IgD-negative memory B cell (primary cell): ENCODE data around the gene PSEN2. TPM values are rescaled to one million over a fixed set of nuclear protein-coding genes. Genes with fewer than 3 reads are reported as not detected.

Experiments
- H3K27ac Mint-ChIP-seq, 3 donors: one replicate each; pipeline ENCODE4 v1.8.0; 2020 to 2022; ENCODE audit warnings: mild to moderate bottlenecking in 3 of 3, mixed read lengths in 3 of 3, moderate library complexity in 1 of 3
- H3K27me3 Mint-ChIP-seq: one replicate; pipeline ENCODE4 v1.8.0; 2021; ENCODE audit warnings: mixed read lengths
- H3K36me3 Mint-ChIP-seq: one replicate; pipeline ENCODE4 v1.8.0; 2020; ENCODE audit warnings: mild to moderate bottlenecking, mixed read lengths
- H3K4me1 Mint-ChIP-seq, 3 donors: one replicate each; pipeline ENCODE4 v1.8.0; 2020 to 2022; ENCODE audit warnings: mixed read lengths in 3 of 3, mild to moderate bottlenecking in 1 of 3
- H3K4me3 Mint-ChIP-seq, 4 donors: one replicate each; pipeline ENCODE4 v1.8.0; 2020 to 2022; ENCODE audit warnings: mild to moderate bottlenecking in 4 of 4, mixed read lengths in 4 of 4, moderate library complexity in 3 of 4
- H3K9me3 Mint-ChIP-seq, 3 donors: one replicate each; pipeline ENCODE4 v1.8.0; 2020 to 2021; ENCODE audit warnings: mixed read lengths in 3 of 3, mild to moderate bottlenecking in 1 of 3
- polyA plus RNA-seq: library from polyadenylated mRNA; unstranded; fragments of 300-500 nt; fragmentation: Illumina TruSeq; gene quantifications from one replicate; pipeline ENCODE4 v1.2.3, GENCODE V29; 2021

The PSEN2 gene
- polyA plus RNA-seq, 1 donor from 2014 or later, result 16.1 TPM

- peaks cover 4 to 14% (median 6%) of the 10 kb centered on the region in 3 donors for H3K9me3 Mint-ChIP-seq
- peak overlapping the region in 3 of 4 donors; percentile 51 to 100 (median 94) for H3K4me3 Mint-ChIP-seq
- peaks cover 18 to 22% (median 22%) of the 10 kb centered on the region in 3 donors for H3K4me1 Mint-ChIP-seq
- peak overlapping the region; percentile 98 to 100 (median 99) for H3K27ac Mint-ChIP-seq
- H3K27me3 Mint-ChIP-seq, result no peaks in the 10 kb centered on the region
- peaks cover 6% of the 10 kb centered on the region for H3K36me3 Mint-ChIP-seq
These were observed 67.7 kb downstream of the PSEN2 start for GRCh38 chr1:226937940-226938725.

DNA sequence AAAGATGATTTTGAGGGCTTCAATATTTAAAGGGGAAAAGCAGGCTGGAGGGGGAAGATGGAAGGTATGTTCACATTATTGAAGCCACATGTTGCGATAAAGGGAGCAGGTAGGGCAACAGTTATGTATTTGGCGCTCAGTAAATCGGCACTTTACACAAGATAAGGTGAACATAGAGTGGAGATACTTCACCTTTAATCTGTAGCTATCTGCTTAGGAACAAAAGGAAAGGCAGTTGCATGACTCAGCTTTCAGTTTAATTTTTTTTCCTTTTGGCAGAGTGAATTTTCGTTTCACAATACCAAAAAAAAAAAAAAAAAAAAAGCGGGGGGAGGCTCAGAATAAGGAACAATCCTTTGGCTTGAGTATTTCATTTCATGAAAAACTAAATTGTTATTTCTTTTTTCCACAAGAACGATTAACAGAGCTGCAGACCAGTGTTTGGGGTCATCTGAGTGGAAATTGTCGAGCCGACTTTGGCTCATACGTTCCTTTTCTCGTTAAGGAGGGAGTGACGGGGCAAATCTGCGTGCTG is 68.6 kb downstream of the PSEN2 start:
- H3K9me3 Mint-ChIP-seq, result peaks cover 4 to 14% (median 5%) of the 10 kb centered on the region in 3 donors
- peaks cover 24 to 29% (median 28%) of the 10 kb centered on the region in 3 donors for H3K4me1 Mint-ChIP-seq

GRCh38 chr1:226939438-226940028 is 69.1 kb downstream of the PSEN2 start:
- Mint-ChIP-seq H3K36me3 (peaks cover 7% of the 10 kb centered on the region), H3K9me3 (peaks cover 2 to 12% (median 4%) of the 10 kb centered on the region in 3 donors), H3K4me1 (peaks cover 24 to 30% (median 29%) of the 10 kb centered on the region in 3 donors), H3K27ac (peak overlapping the region; percentile 98 to 100 (median 99)), H3K27me3 (no peaks in the 10 kb centered on the region), H3K4me3 (peak overlapping the region; percentile 89 to 100 (median 96))

More for the DNA sequence above, 68.6 kb downstream of the PSEN2 start:
- Mint-ChIP-seq H3K36me3 (peaks cover 7% of the 10 kb centered on the region), H3K27ac (peak overlapping the region; percentile 98 to 100 (median 99)), H3K27me3 (no peaks in the 10 kb centered on the region), H3K4me3 (peak overlapping the region; percentile 89 to 100 (median 96))

GRCh38 chr1:226940029-226940805 is 69.8 kb downstream of the PSEN2 start, which contains the start of gene COQ8A:
TSS of gene COQ8A (plus strand) at chr1:226940294. CDS start at chr1:226961386, 21,092 bp downstream.
- peak within 1 kb of the TSS; percentile 98 to 100 (median 99) for H3K27ac Mint-ChIP-seq
- H3K4me1 Mint-ChIP-seq, result peaks cover 24 to 34% (median 30%) of the 10 kb centered on the region in 3 donors
- no peaks in the 10 kb centered on the region for H3K27me3 Mint-ChIP-seq
- H3K36me3 Mint-ChIP-seq, result peaks cover 5% of the 10 kb centered on the region
- peaks cover 0 to 5% (median 2%) of the 10 kb centered on the region in 3 donors for H3K9me3 Mint-ChIP-seq
- peak within 1 kb of the TSS; percentile 89 to 100 (median 96) for H3K4me3 Mint-ChIP-seq

GRCh38 chr1:226940806-226941067 is 70.3 kb downstream of the PSEN2 start:
- Mint-ChIP-seq H3K9me3 (peaks cover 0 to under 1% (median 0%) of the 10 kb centered on the region in 3 donors), H3K27me3 (no peaks in the 10 kb centered on the region), H3K4me1 (peaks cover 24 to 37% (median 30%) of the 10 kb centered on the region in 3 donors), H3K4me3 (peak overlapping the region; percentile 89 to 100 (median 96)), H3K36me3 (peaks cover 2% of the 10 kb centered on the region), H3K27ac (peak overlapping the region in 2 of 3 donors; percentile 98 to 100)

DNA sequence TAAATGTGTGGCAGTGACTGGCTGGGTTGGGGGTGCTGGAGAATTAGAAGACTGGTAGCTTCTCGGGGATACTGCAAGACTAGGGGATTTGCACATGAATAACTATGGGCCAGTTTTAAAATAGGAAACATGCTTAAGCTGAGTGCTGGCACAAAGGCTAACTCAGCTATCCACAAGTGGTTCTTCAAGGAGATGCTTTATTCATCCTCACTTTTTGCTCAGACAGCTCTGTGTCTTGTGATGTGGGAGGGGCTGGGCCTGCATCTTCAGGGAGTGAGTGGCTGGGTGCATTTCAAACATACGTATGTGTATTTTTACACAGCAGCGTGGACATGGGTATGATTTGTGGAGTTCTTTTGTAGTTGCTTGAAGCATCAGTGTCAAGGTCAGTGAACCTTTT is 72.0 kb downstream of the PSEN2 start:
- Mint-ChIP-seq H3K27me3 (no peaks in the 10 kb centered on the region), H3K27ac (no peak overlapping the region), H3K9me3 (no peaks in the 10 kb centered on the region), H3K4me1 (peaks cover 33 to 43% (median 35%) of the 10 kb centered on the region in 3 donors), H3K4me3 (peak overlapping the region; percentile 24 to 100 (median 68)), H3K36me3 (peaks cover 5% of the 10 kb centered on the region)

DNA sequence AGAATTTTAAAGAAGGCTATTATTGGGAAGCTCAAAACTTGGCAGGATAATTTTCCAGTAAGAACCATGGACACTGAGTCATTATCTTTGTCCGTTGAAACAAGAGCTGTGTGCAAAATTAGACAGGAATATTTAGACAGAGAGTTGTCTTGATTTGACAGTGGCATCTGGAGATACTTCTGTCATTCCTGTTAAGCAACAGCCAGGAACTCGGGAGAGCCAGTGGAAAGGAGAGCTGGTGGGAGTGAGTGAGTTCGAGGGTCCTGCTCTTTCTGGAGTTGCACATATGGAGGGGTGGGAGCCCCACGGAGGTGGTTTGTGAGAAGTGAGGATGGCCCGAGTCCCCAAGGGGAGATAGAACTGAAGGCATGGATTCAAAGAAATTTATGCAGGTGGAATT is 72.7 kb downstream of the PSEN2 start:
- peak overlapping the region in 1 of 3 donors; percentile 23 for H3K27ac Mint-ChIP-seq
- H3K4me3 Mint-ChIP-seq, result peak overlapping the region in 1 of 4 donors; percentile 100
- H3K27me3 Mint-ChIP-seq, result no peaks in the 10 kb centered on the region
- peaks cover 5% of the 10 kb centered on the region for H3K36me3 Mint-ChIP-seq
- peaks cover 0 to 1% (median 0%) of the 10 kb centered on the region in 3 donors for H3K9me3 Mint-ChIP-seq
- peaks cover 33 to 44% (median 35%) of the 10 kb centered on the region in 3 donors for H3K4me1 Mint-ChIP-seq

DNA sequence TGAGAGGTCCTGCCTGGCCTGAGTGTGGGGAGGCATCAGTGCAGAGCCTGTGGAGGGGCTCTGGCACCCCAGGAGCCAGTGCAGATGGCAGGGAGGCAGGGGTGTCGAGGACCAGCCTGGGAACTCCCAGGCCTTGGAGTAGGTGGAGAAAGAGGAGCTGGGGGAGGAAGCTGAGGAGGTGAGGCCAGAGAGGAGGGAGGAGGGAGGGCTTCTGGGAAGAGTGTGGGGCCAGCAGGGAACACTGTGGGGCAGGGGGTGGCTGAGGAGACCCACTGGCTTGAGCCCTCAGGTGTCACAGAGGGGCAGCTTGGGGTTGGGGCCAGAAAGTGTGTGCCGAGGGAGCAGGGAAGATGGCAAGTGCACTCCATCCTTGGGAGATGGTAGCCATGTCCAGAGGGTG is 73.5 kb downstream of the PSEN2 start:
- H3K4me3 Mint-ChIP-seq, result peak overlapping the region in 1 of 4 donors; percentile 100
- no peaks in the 10 kb centered on the region for H3K27me3 Mint-ChIP-seq
- H3K4me1 Mint-ChIP-seq, result peaks cover 30 to 48% (median 34%) of the 10 kb centered on the region in 3 donors
- H3K9me3 Mint-ChIP-seq, result peaks cover 0 to 3% (median 0%) of the 10 kb centered on the region in 3 donors
- H3K36me3 Mint-ChIP-seq, result peaks cover 8% of the 10 kb centered on the region
- H3K27ac Mint-ChIP-seq, result peak overlapping the region in 1 of 3 donors; percentile 21

GRCh38 chr1:226945106-226945857 is 74.9 kb downstream of the PSEN2 start:
- peak overlapping the region in 2 of 3 donors; percentile 52 to 62 for H3K27ac Mint-ChIP-seq
- H3K9me3 Mint-ChIP-seq, result peaks cover 0 to 3% (median 0%) of the 10 kb centered on the region in 3 donors
- H3K27me3 Mint-ChIP-seq, result no peaks in the 10 kb centered on the region
- H3K4me3 Mint-ChIP-seq, result peak overlapping the region in 2 of 4 donors; percentile 68 to 77
- peaks cover 29 to 55% (median 36%) of the 10 kb centered on the region in 3 donors for H3K4me1 Mint-ChIP-seq
- H3K36me3 Mint-ChIP-seq, result peaks cover 11% of the 10 kb centered on the region

Other genes starting within 250 kb of the PSEN2 start
- 20.4 TPM for gene ITPKB, start 131.3 kb upstream of the PSEN2 start, polyA plus RNA-seq
- gene COQ8A, start 69.7 kb downstream of the PSEN2 start, polyA plus RNA-seq, result 57.4 TPM